Loucy (cell line): ENCODE measurements around the gene TNS3.

ENCODE experiments used
- H2AFZ ChIP-seq: fragments of 200-600 bp; sonication (generic); 2 replicates; pipeline ENCODE4 v1.6.0; 2016; ENCODE audit warnings: antibody characterized with exemption, mild to moderate bottlenecking, low read length, moderate library complexity
- H3F3A ChIP-seq: fragments of 200-600 bp; 2 replicates; pipeline ENCODE4 v1.6.0; 2016; ENCODE audit warnings: antibody characterized with exemption, low read depth, mild to moderate bottlenecking
- H3K27me3 ChIP-seq: fragments of 200-600 bp; sonication (generic); 2 replicates; pipeline ENCODE4 v1.6.1; 2014; ENCODE audit warnings: low read length, mild to moderate bottlenecking; ENCODE audit not compliant: insufficient read depth, poor library complexity, severe bottlenecking
- H3K36me3 ChIP-seq: fragments of 200-600 bp; sonication (generic); 2 replicates; pipeline ENCODE4 v1.6.1; 2016; ENCODE audit warnings: low read length; ENCODE audit not compliant: insufficient read depth
- H3K4me1 ChIP-seq: fragments of 200-600 bp; sonication (generic); 2 replicates; pipeline ENCODE4 v1.5.1; 2014; ENCODE audit warnings: low read length, mild to moderate bottlenecking; ENCODE audit not compliant: insufficient read depth, poor library complexity, severe bottlenecking
- H3K4me2 ChIP-seq: fragments of 200-600 bp; sonication (generic); 2 replicates; pipeline ENCODE4 v1.6.0; 2014; ENCODE audit warnings: antibody characterized with exemption, low read length, low read depth, mild to moderate bottlenecking; ENCODE audit not compliant: poor library complexity, severe bottlenecking
- H3K4me3 ChIP-seq: fragments of 200-600 bp; sonication (generic); 2 replicates; pipeline ENCODE4 v1.5.1; 2014; ENCODE audit warnings: low read length, mild to moderate bottlenecking, mixed read lengths; ENCODE audit not compliant: poor library complexity, severe bottlenecking
- H3K79me2 ChIP-seq: fragments of 200-600 bp; sonication (generic); 2 replicates; pipeline ENCODE4 v1.6.1; 2014; ENCODE audit warnings: low read length; ENCODE audit not compliant: insufficient read depth
- H3K9ac ChIP-seq: fragments of 200-600 bp; sonication (generic); 2 replicates; pipeline ENCODE4 v1.6.0; 2014; ENCODE audit warnings: mild to moderate bottlenecking, low read depth, low read length, moderate library complexity; ENCODE audit not compliant: poor library complexity, severe bottlenecking
- H3K9me2 ChIP-seq: fragments of 200-600 bp; sonication (generic); replicated peaks from 2 replicates; pipeline ENCODE4 v1.6.1; 2016; ENCODE audit warnings: low read depth, low read length, mixed read lengths
- H3K9me3 ChIP-seq: fragments of 200-600 bp; sonication (generic); 2 replicates; pipeline ENCODE4 v1.6.1; 2014; ENCODE audit warnings: mild to moderate bottlenecking, antibody characterized with exemption, low read length, low read depth; ENCODE audit not compliant: insufficient read depth
- H4K20me1 ChIP-seq: fragments of 200-600 bp; sonication (generic); 2 replicates; pipeline ENCODE4 v1.6.0; 2014; ENCODE audit warnings: antibody characterized with exemption, low read length, mild to moderate bottlenecking; ENCODE audit not compliant: insufficient read depth, poor library complexity, severe bottlenecking
- CTCF ChIP-seq: fragments of 200-600 bp; sonication (generic); conservative IDR thresholded peaks from 2 replicates; pipeline ENCODE4 v1.5.1; 2014; ENCODE audit warnings: mild to moderate bottlenecking, antibody characterized with exemption, low read length
- EZH2phosphoT487 ChIP-seq: fragments of 200-600 bp; IDR thresholded peaks from 2 replicates; pipeline ENCODE4 v1.6.1; 2018; ENCODE audit warnings: antibody characterized with exemption, mild to moderate bottlenecking, moderate library complexity, borderline replicate concordance

Gene TNS3

GRCh38 chr7:47293884-47294555, 287.9 kb downstream of the TNS3 start:
- Histone ChIP-seq H3K79me2 (no peaks in the 10 kb centered on the region), H3K9ac (no peak overlapping the region), H3K9me2 (no peaks in the 10 kb centered on the region), H3K4me3 (no peak overlapping the region), H3K27me3 (no peaks in the 10 kb centered on the region), H2AFZ (no peak overlapping the region), H3K9me3 (no peaks in the 10 kb centered on the region; the same call in 1 of the 2 replicates), H4K20me1 (no peaks in the 10 kb centered on the region), H3K4me2 (no peak overlapping the region), H3K36me3 (no peaks in the 10 kb centered on the region), H3F3A (no peaks in the 10 kb centered on the region), H3K4me1 (no peaks in the 10 kb centered on the region)
- TF ChIP-seq CTCF (no peak), EZH2phosphoT487 (no peak)

DNA sequence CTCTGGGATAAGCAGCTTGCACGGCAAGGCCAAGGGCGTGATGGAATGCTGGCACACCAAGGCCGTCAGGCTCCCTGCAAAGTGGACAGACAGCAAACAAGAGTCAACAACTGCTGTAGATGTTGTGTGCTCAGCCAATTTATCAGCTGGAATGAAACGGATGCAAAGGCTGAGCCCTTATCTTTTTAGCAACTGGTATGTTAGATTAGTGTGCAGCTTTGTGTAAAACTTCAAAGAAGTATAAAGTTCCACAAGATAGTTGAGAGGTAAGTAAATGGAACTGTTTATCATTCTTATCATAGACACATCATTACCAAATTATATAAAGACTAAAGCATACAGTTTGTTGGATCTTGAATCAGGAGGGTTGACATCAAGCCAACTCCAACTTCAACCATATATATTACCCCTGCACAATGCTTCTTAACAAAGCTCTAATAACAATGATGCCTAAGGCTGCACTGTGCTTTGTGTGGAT, 289.0 kb downstream of the TNS3 start:
- TF ChIP-seq CTCF (no peak), EZH2phosphoT487 (no peak)
- no peak overlapping the region for H3K9ac ChIP-seq
- H3K4me2 ChIP-seq, result no peak overlapping the region
- H3K9me2 ChIP-seq, result no peaks in the 10 kb centered on the region
- H3F3A ChIP-seq, result no peaks in the 10 kb centered on the region
- H3K36me3 ChIP-seq, result no peaks in the 10 kb centered on the region
- H3K9me3 ChIP-seq, result no peaks in the 10 kb centered on the region; the same call in 1 of the 2 replicates
- no peaks in the 10 kb centered on the region for H3K27me3 ChIP-seq
- H3K4me1 ChIP-seq, result no peaks in the 10 kb centered on the region
- no peak overlapping the region for H2AFZ ChIP-seq
- no peaks in the 10 kb centered on the region for H4K20me1 ChIP-seq
- no peaks in the 10 kb centered on the region for H3K79me2 ChIP-seq
- H3K4me3 ChIP-seq, result no peak overlapping the region

- Histone ChIP-seq H3K27me3 (no peaks in the 10 kb centered on the region), H3K4me1 (no peaks in the 10 kb centered on the region), H3K9me3 (no peaks in the 10 kb centered on the region; the same call in 1 of the 2 replicates), H3K79me2 (no peaks in the 10 kb centered on the region), H4K20me1 (no peaks in the 10 kb centered on the region), H3K4me2 (no peak overlapping the region), H3K4me3 (no peak overlapping the region), H3K9ac (no peak overlapping the region), H2AFZ (no peak overlapping the region), H3F3A (no peaks in the 10 kb centered on the region), H3K36me3 (no peaks in the 10 kb centered on the region), H3K9me2 (no peaks in the 10 kb centered on the region)
- TF ChIP-seq CTCF, result no peak
- TF ChIP-seq EZH2phosphoT487, result no peak
Observed at GRCh38 chr7:47291461-47292081, 290.3 kb downstream of the TNS3 start.
